Stimulated activated CD4-positive, alpha-beta T cell treated with anti-CD3 and anti-CD28 coated beads, Interleukin-4, amount 100 ng/mL, for 4 hours (primary cell): Measurements from ENCODE around the gene MYMX.
"Not testable (repeated sequence)": the region's sequence is repeated elsewhere in the genome, so short reads cannot be mapped to it uniquely, and the experiment has no call there.

Experiments
- DNase-seq, 2 experiments: peaks; one replicate each; pipeline ENCODE4 v3.0.0-alpha.2; 2020

MYMX gene

DNA sequence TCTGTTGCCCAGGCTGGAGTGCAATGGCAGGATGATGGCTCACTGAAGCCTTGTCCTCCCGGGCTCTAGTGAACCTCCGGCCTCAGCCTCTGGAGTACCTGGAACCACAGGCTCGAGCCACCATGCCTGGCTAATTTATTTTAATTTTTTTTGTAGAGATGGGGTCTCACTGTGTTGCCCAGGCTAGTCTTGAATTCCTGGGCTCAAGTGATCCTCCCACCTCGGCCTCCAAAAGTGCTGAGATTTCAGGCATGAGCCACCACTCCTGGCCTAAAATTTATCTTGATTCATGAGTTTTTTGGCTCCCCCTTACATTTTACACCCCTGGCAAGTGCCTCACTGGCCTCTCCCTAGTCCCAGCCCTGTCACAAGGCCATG lies 4.2 kb downstream of the MYMX start:
- DNase-seq = no peak

DNA sequence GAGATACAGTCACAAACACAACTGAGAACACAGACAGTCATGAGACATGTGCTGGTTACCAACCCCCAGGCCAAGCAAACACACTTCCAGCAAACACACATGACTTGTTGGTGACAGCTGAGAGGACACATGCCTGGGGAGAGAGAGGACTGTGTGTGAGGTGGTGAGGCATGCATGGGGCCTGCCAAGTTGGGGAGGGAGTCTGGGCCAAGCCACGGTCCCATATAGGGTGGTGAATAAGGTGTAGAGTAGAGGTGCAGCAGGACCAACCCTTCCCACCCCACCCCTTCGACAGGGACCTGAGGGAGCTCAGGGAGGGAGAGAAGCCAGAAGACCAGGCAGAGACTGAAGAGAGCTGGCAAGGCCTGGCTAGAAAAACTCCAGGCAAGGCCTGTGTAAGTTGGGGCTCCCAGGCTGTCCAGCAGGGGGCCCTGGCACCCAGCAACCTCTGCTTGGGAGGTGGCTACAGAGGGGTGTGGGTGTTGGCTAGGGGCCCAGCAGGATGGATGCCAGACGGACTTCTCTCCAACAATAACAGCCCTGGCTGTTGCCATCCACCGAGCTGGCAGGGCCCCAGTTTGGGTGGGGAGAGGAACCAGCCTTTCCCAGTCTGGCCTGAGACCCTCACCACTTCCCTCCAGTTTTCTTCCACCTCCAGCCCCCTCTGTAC lies 4.7 kb downstream of the MYMX start:
- peak; percentile 58 to 59 for DNase-seq

DNA sequence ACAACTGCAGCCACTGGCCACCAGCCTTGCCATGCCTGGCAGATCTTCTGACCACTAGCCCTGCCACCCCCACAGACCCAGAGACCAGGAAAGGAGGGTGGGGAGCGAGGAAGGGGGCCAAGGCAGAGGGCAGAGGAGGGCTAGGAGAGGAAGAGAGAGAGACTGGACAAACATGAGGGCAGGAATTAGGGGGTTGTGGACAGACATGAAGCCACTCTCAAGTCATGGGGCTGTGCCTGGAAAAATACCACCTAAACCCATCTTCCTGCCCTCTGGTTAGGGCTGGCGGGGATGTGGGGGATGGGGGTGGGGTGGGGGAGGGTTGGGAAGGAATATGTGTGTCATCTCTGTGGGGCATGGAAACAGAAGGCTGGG lies 5.2 kb downstream of the MYMX start:
- no peak for DNase-seq

DNA sequence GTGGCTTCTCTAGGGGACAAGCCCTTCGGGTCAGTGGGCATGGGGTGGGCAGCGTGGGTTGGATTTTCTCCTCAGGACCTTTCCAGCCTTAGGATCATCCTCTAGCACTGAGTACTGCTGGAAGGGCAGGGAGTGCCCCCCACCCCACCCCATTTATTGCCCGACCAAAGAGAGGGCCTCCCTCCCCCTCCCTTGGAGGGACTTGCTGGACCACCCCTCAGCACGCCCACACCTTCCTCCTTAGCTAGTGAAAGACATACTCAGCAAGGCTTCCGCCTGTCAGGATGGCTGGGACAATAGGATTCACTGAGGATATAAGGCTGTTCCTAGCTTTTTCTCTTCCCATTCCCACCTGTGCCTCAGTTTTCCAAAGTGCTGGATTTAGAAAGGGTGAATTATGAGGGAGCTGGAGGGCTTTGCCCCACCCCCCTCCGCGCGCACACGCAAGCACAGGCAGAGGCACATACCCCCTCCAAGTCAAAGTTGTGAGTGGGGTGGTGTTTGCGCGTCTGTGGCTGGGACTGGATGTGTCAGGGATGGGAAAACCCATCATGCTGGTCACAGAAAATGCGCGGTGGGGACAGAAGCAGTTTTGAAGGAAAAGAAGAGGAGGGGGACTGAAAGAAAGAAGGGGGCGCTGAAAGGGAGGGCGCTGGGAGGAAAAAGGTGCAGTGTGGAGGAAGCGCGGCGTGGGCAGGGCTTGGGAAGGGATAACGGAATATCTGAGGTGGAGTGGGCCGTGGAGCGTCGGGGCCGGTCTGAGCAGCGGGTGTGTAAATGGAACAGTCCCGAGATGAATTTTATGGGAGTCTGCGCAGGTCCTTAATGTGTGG lies 6.0 kb downstream of the MYMX start:
- DNase-seq = peak in 1 of 2 experiments; percentile 10

DNA sequence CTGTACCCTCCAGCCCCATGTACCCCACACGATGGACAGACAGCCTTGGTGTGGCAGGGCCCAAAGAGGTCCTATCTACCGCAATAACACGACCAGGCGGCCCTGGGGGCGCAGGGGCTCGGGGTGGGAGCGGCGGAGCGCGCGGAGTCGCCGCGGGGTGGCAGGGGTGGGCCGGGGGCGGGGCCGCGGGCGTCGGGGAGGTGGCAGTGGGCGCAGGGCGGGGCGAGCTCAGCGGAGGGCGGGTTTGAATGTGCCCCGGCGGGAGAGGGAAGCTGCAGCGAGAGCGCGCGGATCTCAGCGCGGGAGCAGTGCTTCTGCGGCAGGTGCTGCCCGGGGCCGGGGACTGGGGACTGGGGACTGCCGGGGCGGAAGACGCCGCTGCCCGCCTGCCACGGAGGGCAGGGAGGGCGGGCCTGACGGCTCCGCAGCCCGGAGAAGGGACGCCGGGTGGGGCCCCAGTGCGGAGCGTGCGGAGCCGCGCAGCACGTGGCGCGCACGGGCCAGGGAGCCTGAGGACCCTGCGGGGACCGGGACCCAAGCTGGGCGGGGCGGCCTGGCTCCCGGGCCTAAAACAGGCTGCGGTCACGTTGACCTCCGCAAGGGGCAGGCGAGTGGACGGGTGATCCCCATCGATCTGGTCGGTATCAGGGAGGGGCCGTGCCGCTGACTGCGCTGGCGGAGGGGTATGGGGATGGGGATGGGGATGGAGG lies 6.7 kb downstream of the MYMX start, which contains the start of gene SLC29A1:
SLC29A1 (plus strand) TSS at position 277 of the 710 bp plus-strand sequence. CDS start 3,719 bp downstream, outside the sequence.
- peak; percentile 81 to 88 for DNase-seq

DNA sequence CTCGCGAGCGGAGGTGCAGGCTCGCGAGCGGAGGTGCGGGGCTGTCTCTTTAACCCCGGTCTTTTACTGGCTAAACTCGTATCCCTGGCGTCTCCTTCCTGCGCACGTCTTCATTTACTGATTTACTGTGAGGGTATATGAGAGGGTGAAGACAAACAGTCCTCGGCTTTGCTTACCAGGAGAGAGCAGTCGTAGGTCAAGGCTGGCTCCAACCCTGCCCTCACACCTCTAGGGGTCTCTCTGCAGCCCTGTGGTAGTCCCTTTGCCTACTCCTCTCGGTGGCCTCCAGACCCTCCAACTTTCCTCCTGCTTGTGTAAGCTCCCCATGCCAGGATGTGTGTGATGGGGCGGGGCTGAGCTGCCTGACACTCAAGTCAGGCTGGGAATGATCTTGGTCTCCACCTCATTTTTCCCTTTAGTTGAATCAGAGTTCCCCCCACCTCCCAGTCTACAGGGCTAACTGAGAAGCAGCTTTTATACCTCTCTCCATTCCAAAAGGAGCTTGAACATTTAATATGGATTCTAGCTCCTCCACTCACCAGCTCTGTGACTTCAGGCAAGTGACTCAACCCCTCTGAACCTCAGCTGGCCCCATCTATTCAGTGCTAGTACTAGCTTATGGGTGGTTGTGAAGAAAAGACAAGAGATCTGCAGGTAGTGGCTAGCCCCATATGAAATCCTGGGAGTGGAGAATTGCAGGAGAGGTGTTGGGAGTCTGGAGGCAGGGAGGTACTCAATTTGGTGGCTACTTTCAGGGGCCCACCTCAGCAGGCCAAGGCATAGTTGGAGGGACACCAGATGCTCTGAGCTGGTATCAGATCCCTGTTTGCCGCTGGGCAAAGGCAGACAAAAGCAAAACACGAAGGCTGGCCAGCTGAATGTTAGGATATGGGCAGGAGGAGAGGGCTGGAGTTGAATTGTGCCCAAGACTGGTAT lies 7.6 kb downstream of the MYMX start:
- no peak for DNase-seq

DNA sequence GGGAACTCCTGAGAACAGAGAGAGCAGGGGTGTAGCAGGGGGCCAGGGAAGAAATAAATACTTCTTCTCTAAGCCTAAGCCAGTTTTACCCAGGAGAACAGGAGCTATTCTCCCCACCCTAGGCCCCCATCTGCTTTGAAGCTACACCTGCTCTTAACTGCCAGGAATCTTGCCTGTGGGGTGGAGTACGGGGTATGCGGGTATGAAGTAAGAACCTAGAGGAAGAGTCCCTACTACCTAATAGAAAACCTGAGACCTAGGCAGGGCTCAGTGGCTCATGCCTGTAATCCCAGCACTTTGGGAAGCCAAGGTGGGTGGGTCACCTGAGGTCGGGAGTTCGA lies 8.2 kb downstream of the MYMX start:
- no peak for DNase-seq

DNA sequence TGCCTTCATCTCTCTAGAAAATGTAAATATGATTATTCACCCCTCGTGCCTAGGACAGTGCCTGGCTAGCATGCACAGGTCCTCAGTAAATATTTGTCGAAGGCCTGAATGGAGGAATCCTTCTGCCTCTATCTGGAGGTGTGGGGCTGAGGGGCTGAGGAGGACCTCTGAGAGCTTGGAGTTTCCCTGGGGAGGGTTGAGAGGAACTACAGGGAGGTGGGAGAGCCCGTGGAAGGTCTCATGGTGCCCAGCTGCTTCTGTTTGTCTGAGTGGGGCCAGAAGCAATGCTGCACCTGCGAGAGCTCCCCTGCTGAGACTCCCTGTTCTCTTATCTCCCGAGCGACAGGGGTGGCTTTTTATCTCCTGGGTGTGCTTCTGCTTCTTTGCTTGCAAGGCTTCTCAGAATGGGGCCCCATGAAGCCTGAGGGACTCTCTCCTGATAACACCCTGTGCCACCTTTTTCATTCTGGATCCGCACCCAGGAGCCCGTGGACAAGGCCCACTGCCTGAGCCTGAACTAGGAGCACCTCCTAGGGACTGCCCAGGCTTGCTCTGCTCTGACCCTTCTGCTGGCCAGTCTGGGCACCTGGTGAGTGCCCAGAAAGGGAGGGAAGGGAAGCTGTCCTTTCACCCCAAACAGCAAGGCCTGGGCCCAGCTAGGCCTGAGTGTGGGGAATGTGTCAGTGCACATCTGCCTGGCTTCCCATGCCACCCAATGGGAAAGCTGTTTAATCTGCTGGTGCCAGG lies 9.0 kb downstream of the MYMX start:
- no peak for DNase-seq

DNA sequence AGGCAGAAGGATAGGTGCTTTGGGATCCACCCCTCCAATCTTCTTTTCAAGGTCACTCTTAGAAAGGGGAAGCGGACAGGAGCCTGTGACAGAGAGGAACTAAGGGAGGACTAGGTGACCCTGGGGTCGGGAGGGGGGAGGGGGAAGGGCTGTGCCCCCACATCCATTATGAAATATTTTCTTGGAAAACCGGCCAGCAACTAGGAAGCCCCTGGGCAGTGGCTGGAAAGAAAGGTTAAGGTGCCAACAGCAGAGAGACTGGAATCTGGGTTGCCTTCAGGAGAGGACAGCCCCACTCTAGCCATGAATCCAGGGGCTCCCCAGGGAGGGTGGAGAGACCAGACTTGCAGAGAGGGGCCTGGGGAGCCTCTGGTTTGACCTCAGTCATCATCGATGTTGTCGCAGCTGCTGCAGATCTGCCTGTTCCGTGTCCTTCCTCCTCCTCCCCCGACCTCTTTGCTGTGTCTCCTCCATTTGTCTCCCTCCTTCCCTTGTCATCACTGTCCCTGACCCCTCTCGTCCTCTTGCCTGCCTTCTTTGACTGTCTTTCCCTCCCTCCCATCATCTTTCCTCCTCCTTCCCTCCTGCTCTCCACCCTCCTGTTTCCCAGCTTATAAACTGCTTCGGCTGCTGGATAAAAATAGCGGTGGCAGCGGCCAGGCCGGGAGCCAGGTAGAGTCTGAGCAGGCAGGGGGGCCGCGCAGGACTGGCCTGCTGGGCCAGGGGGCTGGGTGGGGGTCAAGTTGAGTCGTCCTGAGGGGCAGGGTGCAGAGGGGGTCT lies 9.8 kb downstream of the MYMX start:
- DNase-seq = no peak

DNA sequence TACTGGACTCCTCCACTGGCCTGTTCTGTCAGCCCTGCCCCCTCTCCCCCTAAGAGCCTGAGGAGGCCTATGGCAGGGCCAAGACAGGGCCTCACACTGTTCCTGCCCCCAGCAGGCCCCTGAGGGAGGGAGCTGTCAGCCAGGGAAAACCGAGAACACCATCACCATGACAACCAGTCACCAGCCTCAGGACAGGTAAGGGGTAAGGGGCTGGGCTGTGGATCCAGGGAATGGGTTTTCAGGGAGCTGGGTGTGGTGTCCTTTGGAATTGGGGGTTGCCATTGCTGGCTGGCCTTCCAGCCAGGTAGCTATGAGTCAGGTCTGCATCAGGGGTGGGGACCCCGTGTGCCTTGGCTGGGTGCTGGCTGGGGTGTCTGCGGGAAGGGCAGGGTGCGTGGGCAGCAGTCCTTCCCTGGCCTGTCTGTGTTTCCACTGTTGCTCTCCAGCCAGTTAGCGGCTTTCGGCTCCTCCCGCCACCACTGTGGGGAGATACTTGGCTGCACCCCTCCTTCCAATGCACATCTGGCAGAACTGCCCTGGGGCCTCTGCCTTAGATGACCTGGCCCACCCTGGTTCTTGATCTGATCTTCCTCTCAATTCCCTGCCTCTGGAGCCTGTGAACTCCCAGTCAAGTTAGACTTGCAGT lies 10.5 kb downstream of the MYMX start:
- no peak for DNase-seq

DNA sequence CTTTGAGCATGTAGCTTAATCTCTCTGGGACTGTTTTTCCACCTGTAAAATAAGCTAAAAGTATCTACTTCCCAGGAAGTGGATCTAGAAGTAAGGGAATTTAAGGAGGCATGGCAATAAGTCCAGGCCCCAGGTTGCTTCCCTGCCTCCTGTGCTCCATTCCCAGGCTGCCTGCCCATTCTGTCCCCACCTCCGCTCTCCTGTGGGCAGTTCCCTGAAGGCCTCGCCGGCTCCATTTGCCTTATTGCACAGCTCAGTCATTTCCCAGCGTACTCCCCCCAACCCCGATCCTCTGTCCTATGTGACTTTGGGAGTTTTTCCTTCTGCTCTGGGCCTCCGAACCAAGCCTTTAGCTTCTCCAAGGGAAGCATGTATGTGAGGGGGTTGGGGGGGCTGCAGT lies 11.3 kb downstream of the MYMX start:
- DNase-seq = no peak

DNA sequence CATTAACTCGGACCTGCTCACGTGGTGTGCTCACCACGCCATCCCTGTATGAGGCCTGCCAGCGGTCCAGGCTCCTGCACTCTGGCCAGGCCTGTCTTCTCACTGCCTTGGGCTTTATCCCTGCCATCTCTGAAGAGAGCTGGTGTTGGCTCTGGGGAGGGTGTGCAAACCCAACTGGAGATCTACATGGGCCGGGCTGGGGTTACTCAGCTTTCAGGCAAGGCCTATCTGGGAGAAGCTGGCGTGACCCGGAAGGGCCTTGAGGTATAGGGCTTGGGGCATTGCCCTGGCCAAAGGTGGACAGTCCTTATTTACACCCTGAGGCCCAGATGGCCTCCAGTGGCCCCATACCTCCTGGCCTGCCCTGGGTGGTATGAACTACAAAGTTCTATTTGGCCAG lies 11.7 kb downstream of the MYMX start:
- no peak for DNase-seq

DNA sequence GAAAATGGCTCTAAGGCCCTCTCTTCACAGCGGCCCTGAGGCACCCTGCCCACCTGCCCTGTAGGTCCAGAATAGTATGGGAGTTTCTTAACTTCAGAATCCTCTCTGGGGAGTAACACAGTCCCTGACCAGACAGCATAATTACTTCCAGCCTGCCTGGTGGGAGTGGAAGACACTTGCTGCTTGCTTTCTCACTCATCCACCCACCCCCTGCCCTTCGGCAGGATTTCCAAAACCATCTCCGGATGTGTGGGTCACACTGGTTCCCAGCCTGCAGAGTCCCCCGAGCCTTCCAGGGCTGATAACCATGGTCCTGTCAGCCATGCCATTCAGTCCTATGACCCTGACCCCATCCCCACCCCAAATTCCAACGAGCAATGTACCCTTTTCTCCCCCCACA lies 12.1 kb downstream of the MYMX start:
- no peak for DNase-seq

DNA sequence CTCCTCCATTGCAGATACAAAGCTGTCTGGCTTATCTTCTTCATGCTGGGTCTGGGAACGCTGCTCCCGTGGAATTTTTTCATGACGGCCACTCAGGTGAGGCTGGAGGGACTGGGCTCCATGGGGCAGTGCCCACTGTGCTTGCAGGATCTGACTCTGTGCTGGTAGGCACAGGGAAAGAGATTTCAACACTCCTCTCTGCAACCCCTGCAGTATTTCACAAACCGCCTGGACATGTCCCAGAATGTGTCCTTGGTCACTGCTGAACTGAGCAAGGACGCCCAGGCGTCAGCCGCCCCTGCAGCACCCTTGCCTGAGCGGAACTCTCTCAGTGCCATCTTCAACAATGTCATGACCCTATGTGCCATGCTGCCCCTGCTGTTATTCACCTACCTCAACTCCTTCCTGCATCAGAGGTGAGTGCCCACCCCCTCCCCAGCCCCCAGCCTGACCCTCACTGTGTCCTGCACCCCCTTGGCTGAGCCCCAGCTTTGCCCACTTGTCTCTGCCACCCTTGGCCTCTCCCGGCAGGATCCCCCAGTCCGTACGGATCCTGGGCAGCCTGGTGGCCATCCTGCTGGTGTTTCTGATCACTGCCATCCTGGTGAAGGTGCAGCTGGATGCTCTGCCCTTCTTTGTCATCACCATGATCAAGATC lies 12.8 kb downstream of the MYMX start:
- no peak for DNase-seq

DNA sequence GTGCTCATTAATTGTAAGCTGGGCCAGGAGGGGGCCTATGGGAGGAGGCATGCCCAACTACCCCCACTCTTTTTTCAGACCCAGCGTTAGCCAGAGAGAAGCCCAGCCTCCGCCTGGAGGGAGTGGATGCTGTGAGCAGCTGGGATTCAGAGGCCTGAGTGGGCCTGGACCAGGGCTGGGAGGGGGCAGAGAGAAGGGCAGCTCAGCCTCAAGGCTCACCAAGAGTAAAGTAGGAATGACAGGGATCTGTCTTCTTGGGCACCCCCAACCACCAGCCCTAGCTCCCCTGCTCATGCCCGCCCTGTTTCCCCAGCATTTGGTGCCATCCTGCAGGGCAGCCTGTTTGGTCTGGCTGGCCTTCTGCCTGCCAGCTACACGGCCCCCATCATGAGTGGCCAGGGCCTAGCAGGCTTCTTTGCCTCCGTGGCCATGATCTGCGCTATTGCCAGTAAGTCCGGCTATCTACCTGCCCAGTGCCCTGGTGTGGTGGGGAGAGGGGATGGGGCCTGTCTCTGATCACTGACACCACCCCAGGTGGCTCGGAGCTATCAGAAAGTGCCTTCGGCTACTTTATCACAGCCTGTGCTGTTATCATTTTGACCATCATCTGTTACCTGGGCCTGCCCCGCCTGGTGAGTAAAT lies 13.4 kb downstream of the MYMX start:
- no peak for DNase-seq

DNA sequence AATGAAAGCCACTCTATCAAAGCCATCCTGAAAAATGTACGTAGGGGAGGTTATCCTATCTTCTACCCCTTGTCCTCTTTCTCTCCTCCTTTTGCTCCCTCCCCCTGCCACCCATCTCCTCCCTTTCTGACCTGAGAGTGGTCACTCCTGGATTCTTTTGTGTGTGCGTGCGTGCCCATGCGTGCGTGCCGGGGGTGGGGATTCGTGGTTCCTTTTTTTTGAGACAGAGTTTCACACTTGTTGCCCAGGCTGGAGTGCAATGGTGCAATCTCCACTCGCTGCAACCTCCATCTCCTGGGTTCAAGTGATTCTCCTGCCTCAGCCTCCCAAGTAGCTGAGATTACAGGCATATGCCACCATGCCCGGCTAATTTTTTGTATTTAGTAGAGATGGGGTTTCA lies 14.7 kb downstream of the MYMX start:
- not testable (repeated sequence) for DNase-seq

DNA sequence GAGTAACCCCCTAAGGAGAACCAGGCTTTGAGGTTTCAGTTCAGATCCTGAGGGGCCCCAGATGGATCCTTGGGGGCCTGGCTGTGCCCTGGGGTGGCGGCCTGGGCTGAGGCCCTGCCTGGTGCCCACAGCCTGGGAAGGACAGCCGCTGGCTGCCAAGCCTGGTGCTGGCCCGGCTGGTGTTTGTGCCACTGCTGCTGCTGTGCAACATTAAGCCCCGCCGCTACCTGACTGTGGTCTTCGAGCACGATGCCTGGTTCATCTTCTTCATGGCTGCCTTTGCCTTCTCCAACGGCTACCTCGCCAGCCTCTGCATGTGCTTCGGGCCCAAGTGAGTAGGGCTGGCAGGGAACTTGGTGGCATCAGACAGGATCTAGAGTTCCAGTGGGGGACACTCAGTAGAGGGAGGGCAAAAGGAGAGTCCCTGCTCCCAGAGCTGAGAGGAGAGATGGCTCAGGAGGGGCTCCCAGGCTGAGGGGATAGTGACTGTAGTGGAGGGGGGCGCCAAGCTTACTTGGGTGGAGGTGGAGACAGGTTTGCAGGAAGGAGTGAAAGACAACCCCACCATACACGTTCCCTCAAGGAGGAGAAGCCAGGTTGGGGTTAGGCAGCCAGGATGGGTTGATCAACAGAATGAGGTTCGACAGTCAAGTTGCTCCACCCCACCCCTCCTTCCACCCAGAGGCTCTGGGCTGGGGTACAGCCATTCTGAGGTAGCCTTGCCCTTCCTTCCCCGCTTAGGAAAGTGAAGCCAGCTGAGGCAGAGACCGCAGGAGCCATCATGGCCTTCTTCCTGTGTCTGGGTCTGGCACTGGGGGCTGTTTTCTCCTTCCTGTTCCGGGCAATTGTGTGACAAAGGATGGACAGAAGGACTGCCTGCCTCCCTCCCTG lies 16.2 kb downstream of the MYMX start:
- DNase-seq = no peak

DNA sequence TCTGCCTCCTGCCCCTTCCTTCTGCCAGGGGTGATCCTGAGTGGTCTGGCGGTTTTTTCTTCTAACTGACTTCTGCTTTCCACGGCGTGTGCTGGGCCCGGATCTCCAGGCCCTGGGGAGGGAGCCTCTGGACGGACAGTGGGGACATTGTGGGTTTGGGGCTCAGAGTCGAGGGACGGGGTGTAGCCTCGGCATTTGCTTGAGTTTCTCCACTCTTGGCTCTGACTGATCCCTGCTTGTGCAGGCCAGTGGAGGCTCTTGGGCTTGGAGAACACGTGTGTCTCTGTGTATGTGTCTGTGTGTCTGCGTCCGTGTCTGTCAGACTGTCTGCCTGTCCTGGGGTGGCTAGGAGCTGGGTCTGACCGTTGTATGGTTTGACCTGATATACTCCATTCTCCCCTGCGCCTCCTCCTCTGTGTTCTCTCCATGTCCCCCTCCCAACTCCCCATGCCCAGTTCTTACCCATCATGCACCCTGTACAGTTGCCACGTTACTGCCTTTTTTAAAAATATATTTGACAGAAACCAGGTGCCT lies 16.9 kb downstream of the MYMX start:
- no peak for DNase-seq
